ENCODE data around the gene UBE2F. TPM values are rescaled to one million over a fixed set of nuclear protein-coding genes. Genes with fewer than 3 reads are reported as not detected.

Gene UBE2F
- 62.1 TPM for total RNA-seq

DNA sequence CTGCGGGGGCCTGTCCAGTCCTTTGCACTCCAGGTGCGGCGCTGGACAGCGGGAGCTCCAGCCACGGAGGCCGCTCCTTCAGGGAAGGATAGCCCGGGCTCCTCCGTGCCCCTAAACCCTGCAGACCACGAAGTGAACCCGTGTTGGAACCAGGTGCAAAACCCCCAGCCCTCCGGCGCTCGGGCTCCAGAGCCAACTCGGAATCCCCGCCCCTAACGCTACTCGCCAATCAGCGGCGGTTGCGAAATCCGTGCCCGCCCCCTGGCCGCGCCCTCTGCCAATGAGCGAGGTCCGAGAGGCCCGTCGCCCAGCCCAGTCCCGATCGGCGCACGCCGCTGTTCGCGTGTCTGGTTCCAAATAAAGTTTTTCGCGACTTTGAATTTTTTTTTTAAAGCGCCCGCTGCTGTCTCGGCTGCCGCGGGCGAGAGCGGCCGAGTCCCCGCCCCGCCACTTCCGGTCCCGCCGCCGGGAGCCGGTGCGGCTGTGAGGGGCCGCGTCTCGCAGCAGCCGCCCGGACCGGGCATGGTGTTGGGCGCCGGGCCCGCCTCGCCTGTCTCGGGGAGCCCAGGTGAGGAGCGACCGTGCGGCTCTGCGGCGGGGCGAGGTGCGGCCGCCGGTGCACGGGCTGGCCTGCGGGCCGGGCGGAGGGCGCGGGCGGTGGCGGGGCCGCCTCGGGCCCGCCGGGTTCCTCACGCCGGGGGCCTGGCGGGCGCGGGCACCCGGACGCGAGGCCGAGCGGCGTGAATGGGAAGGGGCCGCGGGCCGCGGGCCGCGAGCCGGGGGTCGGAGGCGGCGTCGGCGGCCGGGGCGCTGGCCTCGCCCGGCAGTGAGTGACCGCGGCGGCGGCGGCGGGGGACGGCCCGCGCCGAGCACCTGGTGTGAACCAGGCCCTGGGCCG lies at the start of gene UBE2F:
TSS of gene UBE2F (plus strand) at position 450 of the 898 bp plus-strand sequence. CDS start 6,094 bp downstream, outside the sequence.

GRCh38 chr2:238060542-238061314 lies 93.9 kb downstream of the UBE2F start, which contains the start of gene SCLY:
TSS of gene SCLY (plus strand) at chr2:238061001. CDS start at chr2:238061055, 54 bp downstream.

Other genes starting within 250 kb of the UBE2F start
- gene RBM44, start 168.2 kb upstream of the UBE2F start, total RNA-seq, result 2.6 TPM
- 6.9 TPM for gene RAMP1, start 107.4 kb upstream of the UBE2F start, total RNA-seq
- gene SCLY, start 94.0 kb downstream of the UBE2F start, total RNA-seq, result 17.4 TPM
- gene ESPNL, start 133.3 kb downstream of the UBE2F start, total RNA-seq, result 1.2 TPM
- 2.7 TPM for gene KLHL30, start 171.7 kb downstream of the UBE2F start, total RNA-seq
- 1.4 TPM for gene ERFE, start 192.0 kb downstream of the UBE2F start, total RNA-seq
- gene ILKAP, start 236.7 kb downstream of the UBE2F start, total RNA-seq, result 38.9 TPM

Measured in camera-type eye (tissue), 1 donor.